Skin epidermis (tissue), 12 donors: ENCODE measurements around the gene PKNOX2.

Source experiments
- H3K27ac ChIP-seq, 21 experiments: fragments of 200-600 bp; sonication (generic) in 11 of 21; one replicate each; pipeline ENCODE4 v1.5.0; 2020; ENCODE audit warnings: mild to moderate bottlenecking in 3 of 21, inconsistent platforms in 2 of 21, moderate library complexity in 2 of 21
- H3K4me3 ChIP-seq, 7 experiments: fragments of 200-600 bp; sonication (generic) in 2 of 7; one replicate each; pipeline ENCODE4 v1.5.0; 2020; ENCODE audit warnings: inconsistent platforms in 2 of 7, mild to moderate bottlenecking in 2 of 7, moderate library complexity in 1 of 7

PKNOX2 gene

DNA sequence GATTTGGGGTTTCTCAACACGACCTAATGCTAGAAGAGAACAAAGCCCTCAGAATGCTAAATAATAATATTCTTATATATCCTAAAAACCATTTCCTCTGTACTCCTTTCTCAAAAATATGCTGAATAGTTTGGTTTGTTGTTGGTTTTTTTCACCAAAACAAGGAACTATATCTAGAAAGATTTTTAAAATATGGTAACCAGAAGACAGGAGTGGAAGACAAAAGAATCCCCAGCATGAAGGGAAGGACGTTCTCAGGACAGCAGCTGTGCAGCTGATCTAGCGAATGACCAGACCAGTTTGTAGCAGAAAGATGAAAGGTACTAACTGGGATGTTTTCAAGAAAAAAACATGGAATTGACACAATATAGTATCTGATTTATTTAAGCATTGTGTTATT is 312.2 kb downstream of the PKNOX2 start:
- H3K27ac ChIP-seq = no peak overlapping the region
- H3K4me3 ChIP-seq = no peak overlapping the region

DNA sequence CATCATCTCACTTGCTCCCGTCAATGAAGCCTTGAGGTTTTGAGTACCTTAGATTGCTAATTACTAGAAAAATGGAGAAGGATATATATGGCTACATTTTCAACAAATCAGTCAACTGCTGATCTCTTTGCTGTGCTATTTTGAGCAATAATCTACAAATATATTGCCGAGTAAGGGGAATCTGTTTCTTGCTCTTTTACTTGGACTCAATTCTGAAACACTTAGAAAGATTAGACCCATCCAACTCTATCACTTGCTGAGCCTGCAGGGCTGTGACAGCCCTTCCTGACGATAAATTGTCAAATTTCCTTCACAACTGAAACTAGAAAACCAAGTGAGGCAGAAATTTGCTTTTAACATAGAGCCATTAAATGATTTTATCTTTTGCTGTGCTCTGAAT is 314.6 kb downstream of the PKNOX2 start:
- Histone ChIP-seq H3K27ac (no peak overlapping the region), H3K4me3 (no peak overlapping the region)

DNA sequence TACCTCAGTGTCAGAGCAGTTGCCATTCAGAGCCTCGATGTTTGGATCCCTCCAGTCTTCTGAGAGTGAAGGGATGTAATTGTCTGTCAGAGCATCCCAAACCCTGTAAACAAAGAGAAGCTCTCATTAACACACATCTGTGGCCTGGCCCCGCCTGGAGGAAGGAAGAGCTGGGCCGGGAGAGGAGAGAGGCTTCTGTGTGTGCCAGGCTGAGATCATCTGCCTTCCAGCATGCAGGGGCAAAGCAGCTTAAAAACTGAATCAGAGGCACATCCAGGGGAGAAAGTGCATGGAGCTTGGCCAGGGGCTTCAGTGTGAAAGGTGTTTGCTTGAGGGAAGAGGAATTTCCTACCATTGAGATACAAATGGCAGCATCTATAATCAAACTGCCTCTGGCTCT is 317.0 kb downstream of the PKNOX2 start:
- Histone ChIP-seq H3K27ac (no peak overlapping the region), H3K4me3 (no peak overlapping the region)
